GM19240 (cell line): ENCODE data around the gene ANO6.
"Not testable (repeated sequence)": the region's sequence is repeated elsewhere in the genome, so short reads cannot be mapped to it uniquely, and the experiment has no call there.

Source experiments
- DNase-seq: peaks from one replicate; pipeline ENCODE4 v3.0.0; 2011; ENCODE audit warnings: low spot score; ENCODE audit not compliant: insufficient read length

The ANO6 gene

GRCh38 chr12:45215419-45216229 is at the start of gene ANO6:
ANO6 (plus strand) TSS chr12:45216095; CDS start chr12:45216322, 227 bp downstream.
- peak; percentile 43 for DNase-seq

DNA sequence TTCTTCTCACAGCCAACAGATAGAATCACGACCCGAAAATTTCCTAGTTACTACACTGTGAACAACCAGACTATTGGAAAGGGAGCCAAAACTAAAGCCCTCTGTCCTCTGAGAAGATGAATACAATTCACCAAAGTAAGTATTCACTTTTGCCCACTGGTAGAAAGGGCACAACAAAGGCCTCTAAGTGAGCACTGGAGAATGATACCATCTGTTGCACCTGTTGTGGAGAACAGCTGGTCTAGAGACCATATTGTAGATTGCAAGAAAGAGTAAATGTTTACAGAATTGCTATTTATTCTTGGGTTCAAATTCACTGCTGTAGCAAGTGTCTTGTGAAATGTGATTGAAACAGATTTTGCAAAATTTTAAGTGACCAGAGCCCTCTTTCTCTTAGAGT is 46.9 kb upstream of the ANO6 start:
- DNase-seq: no peak

- peak; percentile 58 for DNase-seq
Measured at GRCh38 chr12:45170456-45171042, 45.3 kb upstream of the ANO6 start.

- DNase-seq: not testable (repeated sequence)
Measured at GRCh38 chr12:45173293-45173692, 42.6 kb upstream of the ANO6 start.

GRCh38 chr12:45174595-45174994 is 41.3 kb upstream of the ANO6 start:
- no peak for DNase-seq

DNA sequence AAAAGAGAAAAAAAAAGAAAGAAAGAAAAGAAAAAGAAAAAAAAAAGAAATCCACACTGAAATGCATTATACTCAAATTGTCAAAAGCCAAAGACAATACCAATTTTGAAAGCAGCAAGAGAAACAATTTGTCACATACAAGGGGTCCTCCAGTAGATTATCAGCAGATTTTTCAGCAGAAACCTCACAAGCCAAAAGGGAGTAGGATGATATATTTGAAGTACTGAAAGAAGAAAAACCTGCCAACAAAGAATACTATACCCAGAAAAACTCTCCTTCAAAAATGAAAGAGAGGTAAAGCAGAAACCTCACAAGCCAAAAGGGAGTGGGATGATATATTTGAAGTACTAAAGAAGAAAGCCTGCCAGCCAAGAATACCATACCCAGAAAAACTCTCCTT is 37.1 kb upstream of the ANO6 start:
- no peak for DNase-seq

DNA sequence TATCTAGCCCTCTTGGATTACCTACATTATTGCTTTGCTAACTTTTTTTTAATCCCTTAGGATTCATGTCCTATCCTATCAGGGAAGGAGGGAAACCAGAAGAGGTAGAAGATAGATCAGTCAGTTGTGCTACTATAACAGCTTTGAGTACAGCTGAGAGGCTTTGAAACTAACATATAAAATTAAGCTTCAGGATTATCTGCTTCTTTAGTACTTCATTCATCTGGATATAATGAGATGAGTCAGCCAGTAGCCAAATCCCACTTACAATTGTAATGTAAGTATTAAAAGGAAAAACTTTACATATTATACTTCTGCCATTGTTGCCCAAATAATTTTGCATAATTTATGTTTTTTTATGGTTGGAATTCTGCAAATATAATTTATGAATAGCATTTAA is 33.4 kb upstream of the ANO6 start:
- no peak for DNase-seq

DNA sequence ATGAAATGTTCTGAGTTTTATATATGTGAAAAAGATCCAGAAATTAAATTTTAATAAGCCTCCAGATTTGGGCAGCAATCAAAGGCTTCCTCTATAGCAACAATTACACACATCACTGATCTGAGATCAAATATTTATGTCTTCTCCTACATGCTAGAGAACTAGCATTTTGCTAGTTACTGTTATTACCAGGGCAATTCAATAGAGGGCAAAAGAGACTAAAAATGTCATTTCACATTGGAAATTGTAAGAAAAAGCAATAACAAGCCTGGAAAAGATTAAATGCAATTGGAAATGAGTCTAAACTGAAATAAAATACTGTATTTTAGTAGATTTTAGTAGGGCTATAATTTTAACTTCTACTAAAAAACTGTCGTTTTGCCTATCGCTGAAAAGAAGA is 32.6 kb upstream of the ANO6 start:
- DNase-seq: no peak

GRCh38 chr12:45184147-45184963 is 31.5 kb upstream of the ANO6 start:
- no peak for DNase-seq

DNA sequence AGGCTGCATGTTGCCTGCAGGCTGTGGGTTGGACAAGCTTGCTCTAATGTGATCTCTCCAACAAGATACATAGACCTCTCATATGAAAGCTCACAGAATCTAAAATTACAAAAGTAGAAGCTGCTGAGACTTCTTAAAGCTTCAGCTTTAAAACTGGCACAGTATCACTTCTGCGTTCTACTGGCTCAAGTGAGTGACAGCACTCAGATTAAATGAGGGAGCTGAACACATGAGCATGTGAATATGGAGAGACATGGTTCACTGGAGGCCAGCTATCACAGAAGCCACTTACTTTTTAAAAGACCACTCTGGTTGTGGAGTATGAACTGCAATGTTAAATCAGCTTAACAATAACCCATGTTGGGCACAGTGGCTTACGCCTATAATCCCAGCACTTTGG is 29.1 kb upstream of the ANO6 start:
- no peak for DNase-seq

DNA sequence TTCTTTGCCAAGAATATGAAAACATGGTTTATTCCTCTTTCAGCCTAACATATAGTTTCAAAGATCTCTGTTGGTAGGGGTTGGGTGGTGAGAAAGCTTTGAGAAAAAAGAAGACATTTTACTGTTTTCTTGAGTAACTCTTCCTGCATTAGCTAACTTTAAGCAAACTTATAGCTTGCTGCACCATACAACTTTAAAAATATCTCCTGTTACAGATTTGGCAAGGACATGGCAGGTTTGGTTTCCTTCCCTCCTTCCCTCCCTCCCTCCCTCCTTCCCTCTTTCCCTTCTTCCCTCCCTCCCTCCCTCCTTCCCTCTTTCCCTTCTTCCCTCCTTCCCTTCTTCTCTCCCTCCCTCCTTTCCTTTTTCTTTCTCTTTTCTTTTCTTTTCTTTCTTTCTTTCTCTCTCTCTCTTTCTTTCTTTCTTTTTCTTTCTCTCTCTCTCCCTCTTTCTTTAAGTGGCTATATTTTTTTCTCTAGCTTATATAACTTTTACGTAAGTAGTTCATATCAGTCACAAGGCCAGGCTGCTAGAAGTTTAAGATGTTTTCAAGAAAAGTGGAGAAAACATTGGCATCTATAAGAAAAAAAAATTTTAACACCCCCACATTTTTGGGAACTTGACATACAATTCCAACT is 26.0 kb upstream of the ANO6 start:
- DNase-seq: no peak

DNA sequence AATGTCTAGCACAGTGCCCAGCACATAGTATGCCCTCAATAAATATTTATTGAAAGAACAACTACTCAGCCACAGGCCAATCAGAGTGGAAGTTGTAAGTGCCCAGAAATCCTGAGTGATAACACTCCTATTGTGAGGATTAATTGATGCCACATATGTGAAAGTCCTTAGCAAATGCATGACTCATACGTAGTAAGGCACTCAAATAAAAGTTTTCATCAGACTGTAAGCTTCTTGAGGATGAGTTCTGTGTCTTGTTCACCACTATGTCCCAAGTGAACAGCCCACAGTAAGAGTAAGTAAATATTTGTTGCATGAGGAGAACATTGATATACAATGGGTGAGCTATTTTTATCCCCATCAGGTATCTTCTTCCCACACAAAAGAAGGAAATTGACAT is 24.7 kb upstream of the ANO6 start:
- no peak for DNase-seq

GRCh38 chr12:45192707-45193106 is 23.2 kb upstream of the ANO6 start:
- no peak for DNase-seq

GRCh38 chr12:45200491-45201043 is 15.3 kb upstream of the ANO6 start:
- DNase-seq: no peak

DNA sequence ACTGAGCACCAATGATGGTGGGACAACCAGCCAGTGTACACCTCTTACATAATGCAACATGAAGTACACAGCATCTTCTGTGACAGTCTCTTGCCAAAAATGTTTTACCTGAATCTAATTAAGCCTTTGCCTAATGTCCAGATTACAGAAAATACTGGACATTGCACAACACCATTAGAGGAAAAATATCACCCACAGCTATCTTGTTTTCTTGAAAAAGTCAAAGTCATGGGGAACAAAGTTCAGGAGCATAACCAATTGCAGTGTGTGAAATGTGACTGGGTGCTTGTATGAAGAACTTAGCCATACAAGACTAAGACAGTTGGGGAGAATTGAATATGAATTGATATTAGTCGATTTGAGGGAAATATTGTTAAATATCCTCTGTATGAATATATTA is 12.1 kb upstream of the ANO6 start:
- no peak for DNase-seq

- DNase-seq: no peak
Measured at GRCh38 chr12:45204757-45205156, 11.1 kb upstream of the ANO6 start.

GRCh38 chr12:45205165-45205825 is 10.6 kb upstream of the ANO6 start:
- DNase-seq: no peak

GRCh38 chr12:45208604-45209487 is 7.0 kb upstream of the ANO6 start:
- no peak for DNase-seq

DNA sequence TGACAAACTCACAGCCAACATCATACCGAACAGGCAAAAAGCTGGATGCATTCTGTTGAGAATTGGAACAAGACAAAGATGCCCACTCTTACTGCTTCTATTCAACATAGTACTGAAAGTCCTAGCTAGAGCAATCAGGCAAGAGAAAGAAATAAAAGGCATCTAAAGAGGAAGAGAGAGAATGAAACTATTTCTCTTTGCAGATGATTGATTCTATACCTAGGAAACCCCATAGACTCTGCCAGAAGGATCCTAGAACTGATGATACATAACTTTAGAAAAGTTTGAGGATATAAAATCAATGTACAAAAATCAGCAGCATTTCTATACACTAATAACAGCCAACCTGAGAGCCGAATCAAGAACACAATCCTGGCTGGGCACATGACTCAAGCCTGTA is 6.1 kb upstream of the ANO6 start:
- DNase-seq: no peak

GRCh38 chr12:45212064-45212463 is 3.8 kb upstream of the ANO6 start:
- DNase-seq: no peak
